CD8-positive, alpha-beta memory T cell (primary cell): ENCODE results near the gene ZNF408. TPM values are rescaled to one million over a fixed set of nuclear protein-coding genes. Genes with fewer than 3 reads are reported as not detected.
A peak's percentile ranks its signal among the peaks of the same experiment; 100 is the strongest.
"Not testable (repeated sequence)": the region's sequence is repeated elsewhere in the genome, so short reads cannot be mapped to it uniquely, and the experiment has no call there.

Experiments used
- CTCF ChIA-PET: fragments of 350-600 bp; sonication (Branson Sonifier 250); formaldehyde crosslinking; loops from one replicate; lab custom pipeline; 2021; ENCODE audit warnings: antibody characterized with exemption; lab: Charles Lee
- POLR2A ChIA-PET: fragments of 350-600 bp; sonication (Branson Sonifier 250); formaldehyde crosslinking; loops from one replicate; lab custom pipeline; 2021; ENCODE audit warnings: antibody characterized with exemption; lab: Charles Lee
- DNase-seq, 5 donors: peaks; one replicate each; pipeline versions ENCODE4 v3.0.0 to v3.0.0-alpha.2; 2020 to 2022; ENCODE audit warnings: mixed read lengths in 1 of 5
- H3K27ac ChIP-seq: one replicate; pipeline ENCODE4 v1.7.0; 2013; ENCODE audit warnings: low read depth, mild to moderate bottlenecking, low read length, moderate library complexity
- H3K27me3 ChIP-seq: 2 replicates; pipeline ENCODE4 v1.7.0; 2013; ENCODE audit warnings: low read length, mild to moderate bottlenecking; ENCODE audit not compliant: insufficient read depth, poor library complexity, severe bottlenecking
- H3K36me3 ChIP-seq: 2 replicates; pipeline ENCODE4 v1.7.0; 2013; ENCODE audit warnings: mild to moderate bottlenecking, low read length, moderate library complexity; ENCODE audit not compliant: insufficient read depth
- H3K4me1 ChIP-seq: 2 replicates; pipeline ENCODE4 v1.7.0; 2013; ENCODE audit warnings: mild to moderate bottlenecking, low read length, moderate library complexity; ENCODE audit not compliant: insufficient read depth
- H3K4me3 ChIP-seq: 2 replicates; pipeline ENCODE4 v1.7.0; 2013; ENCODE audit warnings: mild to moderate bottlenecking, low read length
- H3K9me3 ChIP-seq: 2 replicates; pipeline ENCODE4 v1.7.0; 2013; ENCODE audit warnings: mild to moderate bottlenecking, low read length
- H3K27ac Mint-ChIP-seq, 8 donors: one replicate each; pipeline ENCODE4 v1.8.0; 2020 to 2021; ENCODE audit warnings: mixed read lengths in 8 of 8, mild to moderate bottlenecking in 6 of 8, inconsistent platforms in 3 of 8, moderate library complexity in 3 of 8
- H3K27me3 Mint-ChIP-seq, 2 donors: one replicate each; pipeline ENCODE4 v1.8.0; 2020 to 2021; ENCODE audit warnings: mixed read lengths in 2 of 2, mild to moderate bottlenecking in 1 of 2, moderate library complexity in 1 of 2
- H3K36me3 Mint-ChIP-seq, 3 donors: one replicate each; pipeline ENCODE4 v1.8.0; 2020 to 2021; ENCODE audit warnings: mixed read lengths in 3 of 3, inconsistent platforms in 1 of 3, mild to moderate bottlenecking in 1 of 3
- H3K4me1 Mint-ChIP-seq, 3 donors: one replicate each; pipeline ENCODE4 v1.8.0; 2020 to 2021; ENCODE audit warnings: mixed read lengths in 3 of 3, inconsistent platforms in 1 of 3, mild to moderate bottlenecking in 1 of 3
- H3K4me3 Mint-ChIP-seq, 7 donors: one replicate each; pipeline ENCODE4 v1.8.0; 2020 to 2021; ENCODE audit warnings: mixed read lengths in 7 of 7, mild to moderate bottlenecking in 6 of 7, moderate library complexity in 4 of 7, inconsistent platforms in 2 of 7
- H3K9me3 Mint-ChIP-seq, 5 donors: one replicate each; pipeline ENCODE4 v1.8.0; 2020 to 2022; ENCODE audit warnings: mixed read lengths in 5 of 5, mild to moderate bottlenecking in 3 of 5, moderate library complexity in 2 of 5, inconsistent platforms in 1 of 5
- polyA plus RNA-seq: library from polyadenylated mRNA; unstranded; fragments of 300-500 nt; fragmentation: Illumina TruSeq; gene quantifications from one replicate; pipeline ENCODE4 v1.2.3, GENCODE V29; 2021
- total RNA-seq, 2 experiments: library from RNA; stranded (reverse); gene quantifications; one replicate each; pipeline ENCODE4 v1.2.3, GENCODE V29; 2021

ZNF408 gene
- total and polyA plus RNA-seq, 3 experiments from 2014 or later: 9.6 to 14.4 (median 13.2) TPM

DNA sequence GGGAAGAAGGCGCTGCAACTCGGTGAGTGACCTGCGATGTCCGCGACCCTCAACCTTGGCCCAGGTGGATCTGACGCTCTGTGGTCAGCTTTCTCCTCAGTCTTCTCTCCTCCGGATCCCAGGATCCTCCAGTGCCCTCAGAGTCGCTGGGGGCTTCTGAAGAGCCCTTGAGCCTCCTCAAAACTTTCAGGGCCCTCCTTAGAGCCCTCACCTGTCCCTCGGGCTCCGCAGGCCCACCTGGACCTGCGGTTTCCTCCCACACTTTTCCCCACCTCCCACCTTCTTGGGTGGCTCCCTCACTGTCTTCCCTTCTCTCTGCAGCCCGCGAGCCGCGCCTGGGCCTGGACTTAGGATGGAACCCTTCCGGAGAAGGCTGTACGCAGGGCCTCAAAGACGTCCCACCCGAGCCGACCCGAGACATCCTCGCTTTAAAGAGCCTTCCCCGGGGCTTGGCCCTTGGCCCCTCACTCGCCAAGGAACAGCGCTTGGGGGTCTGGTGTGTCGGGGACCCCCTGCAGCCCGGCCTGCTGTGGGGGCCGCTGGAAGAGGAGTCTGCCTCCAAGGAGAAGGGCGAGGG is 335 bp downstream of the ZNF408 start:
- H3K9me3 Mint-ChIP-seq: no peaks in the 10 kb centered on the region
- H3K4me1 Mint-ChIP-seq: peaks cover 42 to 67% (median 57%) of the 10 kb centered on the region in 3 donors
- no peaks in the 10 kb centered on the region for H3K27me3 ChIP-seq
- peak overlapping the region; percentile 78 to 98 (median 94) for H3K27ac Mint-ChIP-seq
- peaks cover 0 to 72% (median 7%) of the 10 kb centered on the region in 3 donors for H3K36me3 Mint-ChIP-seq
- H3K4me3 Mint-ChIP-seq: peak overlapping the region; percentile 95 to 100 (median 99)
- H3K9me3 ChIP-seq: no peaks in the 10 kb centered on the region
- POLR2A ChIA-PET: interaction anchor here (0.6 to 2.5 kb wide), 5 partner anchors 11 to 878 kb away, joined by 3 to 12 read pairs (median 3); partner anchors contain the start of genes HARBI1, KBTBD4 and NDUFS3
- CTCF ChIA-PET: interaction anchor here (0.8 to 3.2 kb wide), 5 partner anchors 9 to 349 kb away, joined by 3 to 10 read pairs (median 3); partner anchors contain the start of gene ATG13
- no peaks in the 10 kb centered on the region for H3K27me3 Mint-ChIP-seq
- peak overlapping the region; percentile 90 for H3K4me3 ChIP-seq
- no peak for DNase-seq
- peaks cover 51% of the 10 kb centered on the region for H3K4me1 ChIP-seq
- H3K27ac ChIP-seq: peak overlapping the region; percentile 92
- H3K36me3 ChIP-seq: peaks cover 28% of the 10 kb centered on the region

DNA sequence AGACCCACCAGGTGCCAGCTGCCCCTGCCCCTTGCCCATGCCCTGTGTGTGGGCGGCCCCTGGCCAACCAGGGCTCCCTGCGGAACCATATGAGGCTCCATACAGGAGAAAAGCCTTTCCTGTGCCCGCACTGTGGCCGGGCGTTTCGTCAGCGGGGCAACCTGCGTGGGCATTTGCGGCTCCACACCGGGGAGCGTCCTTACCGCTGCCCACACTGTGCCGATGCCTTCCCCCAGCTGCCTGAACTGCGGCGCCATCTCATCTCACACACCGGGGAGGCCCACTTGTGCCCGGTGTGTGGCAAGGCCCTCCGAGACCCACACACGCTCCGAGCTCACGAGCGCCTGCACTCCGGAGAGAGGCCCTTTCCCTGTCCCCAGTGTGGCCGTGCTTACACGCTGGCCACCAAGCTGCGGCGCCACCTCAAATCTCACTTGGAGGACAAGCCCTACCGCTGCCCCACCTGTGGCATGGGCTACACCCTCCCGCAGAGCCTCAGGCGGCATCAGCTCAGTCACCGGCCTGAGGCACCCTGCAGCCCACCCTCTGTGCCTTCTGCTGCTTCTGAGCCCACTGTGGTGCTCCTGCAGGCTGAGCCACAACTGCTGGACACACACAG is 4.3 kb downstream of the ZNF408 start:
- Histone ChIP-seq H3K9me3 (no peaks in the 10 kb centered on the region), H3K4me3 (no peak overlapping the region), H3K4me1 (peaks cover 21% of the 10 kb centered on the region), H3K27ac (no peak overlapping the region), H3K36me3 (peaks cover 34% of the 10 kb centered on the region), H3K27me3 (no peaks in the 10 kb centered on the region)
- no peak overlapping the region for H3K27ac Mint-ChIP-seq
- ChIA-PET CTCF (no interaction called here), POLR2A (no interaction called here)
- no peaks in the 10 kb centered on the region for H3K27me3 Mint-ChIP-seq
- no peak for DNase-seq
- H3K4me3 Mint-ChIP-seq: no peak overlapping the region
- no peaks in the 10 kb centered on the region for H3K9me3 Mint-ChIP-seq
- H3K4me1 Mint-ChIP-seq: peaks cover 25 to 32% (median 31%) of the 10 kb centered on the region in 3 donors
- H3K36me3 Mint-ChIP-seq: peaks cover 0 to 74% (median 8%) of the 10 kb centered on the region in 3 donors

DNA sequence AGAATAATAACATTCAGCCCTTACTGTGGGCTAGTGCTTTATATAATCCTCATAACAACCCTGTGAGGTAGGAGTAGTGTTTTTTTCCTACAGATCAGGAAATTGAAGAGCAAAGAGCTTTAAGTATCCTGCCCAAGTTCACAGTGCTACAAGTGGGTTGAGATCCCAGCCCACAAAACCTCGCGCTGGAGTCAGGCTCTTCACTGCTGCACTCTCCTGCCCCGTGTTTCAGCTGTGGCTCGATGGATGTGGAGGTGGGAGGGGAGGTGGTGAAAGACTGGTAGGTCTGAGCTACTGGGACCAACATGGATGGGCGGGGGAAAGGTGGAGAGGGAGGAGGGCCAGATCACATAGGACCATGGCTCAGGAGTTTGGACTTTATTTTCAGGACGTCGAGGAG is 6.1 kb downstream of the ZNF408 start:
- Mint-ChIP-seq H3K9me3 (no peaks in the 10 kb centered on the region), H3K27me3 (no peaks in the 10 kb centered on the region), H3K27ac (no peak overlapping the region), H3K36me3 (peaks cover 0 to 60% (median 8%) of the 10 kb centered on the region in 3 donors), H3K4me3 (no peak overlapping the region), H3K4me1 (peaks cover 16 to 17% (median 17%) of the 10 kb centered on the region in 3 donors)
- H3K4me1 ChIP-seq: peaks cover 13% of the 10 kb centered on the region
- ChIA-PET CTCF (no interaction called here), POLR2A (no interaction called here)
- no peaks in the 10 kb centered on the region for H3K27me3 ChIP-seq
- no peak overlapping the region for H3K27ac ChIP-seq
- H3K9me3 ChIP-seq: no peaks in the 10 kb centered on the region
- H3K4me3 ChIP-seq: no peak overlapping the region
- H3K36me3 ChIP-seq: peaks cover 34% of the 10 kb centered on the region
- no peak for DNase-seq

DNA sequence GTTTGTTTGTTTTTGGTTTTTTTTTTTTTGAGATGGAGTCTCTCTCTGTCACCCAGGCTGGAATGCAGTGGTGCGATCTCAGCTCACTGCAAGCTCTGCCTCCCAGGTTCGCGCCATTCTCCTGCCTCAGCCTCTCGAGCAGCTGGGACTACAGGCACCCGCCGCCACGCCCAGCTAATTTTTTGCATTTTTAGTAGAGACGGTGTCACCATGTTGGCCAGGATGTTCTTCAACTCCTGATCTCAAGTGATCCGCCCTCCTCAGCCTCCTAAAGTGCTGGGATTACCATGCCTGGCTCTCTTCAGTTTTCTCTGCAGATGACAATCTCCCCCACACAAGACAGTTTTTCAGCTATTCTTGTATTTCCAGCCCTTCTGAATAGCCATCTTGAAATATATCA is 8.5 kb downstream of the ZNF408 start:
- CTCF ChIA-PET: interaction anchor here (0.7 kb wide), 1 partner anchor 466 kb away, joined by 3 read pairs; no protein-coding TSS in a partner anchor
- H3K4me3 Mint-ChIP-seq, H3K27me3 ChIP-seq, DNase-seq, H3K27ac ChIP-seq, H3K27me3 Mint-ChIP-seq, H3K9me3 ChIP-seq, POLR2A ChIA-PET, H3K4me3 ChIP-seq, H3K9me3 Mint-ChIP-seq, H3K4me1 Mint-ChIP-seq, H3K4me1 ChIP-seq: not testable (repeated sequence)
- H3K36me3 ChIP-seq: peaks cover 17% of the 10 kb centered on the region
- peak overlapping the region in 2 of 8 donors; percentile 16 to 43 for H3K27ac Mint-ChIP-seq
- peaks cover 0 to 40% (median 7%) of the 10 kb centered on the region in 3 donors for H3K36me3 Mint-ChIP-seq

DNA sequence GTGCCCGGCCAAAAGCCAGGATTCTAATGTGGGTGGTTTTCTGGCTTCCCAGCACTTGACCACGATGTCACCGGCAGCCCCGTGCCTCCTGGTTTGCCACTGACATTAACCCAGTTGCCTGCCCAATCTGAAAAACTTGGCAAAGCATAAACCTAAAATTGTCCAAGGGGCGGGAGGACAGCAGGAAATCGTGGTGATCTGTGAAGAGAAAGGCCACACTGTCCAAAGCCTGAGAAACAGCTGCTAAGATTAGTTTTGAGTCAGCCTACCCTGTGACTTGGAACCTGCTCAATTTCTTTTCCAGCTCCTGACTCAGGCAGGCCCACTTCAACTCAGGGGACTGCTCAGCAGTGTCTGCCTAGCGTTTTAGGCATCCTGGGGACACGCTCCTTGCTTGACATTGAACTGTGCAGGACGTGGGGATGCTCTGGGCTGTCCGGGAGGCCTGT is 10.0 kb downstream of the ZNF408 start:
- no peak overlapping the region for H3K27ac Mint-ChIP-seq
- CTCF ChIA-PET: interaction anchor here (1.2 kb wide), 1 partner anchor 29 kb away, joined by 3 read pairs; no protein-coding TSS in a partner anchor

DNA sequence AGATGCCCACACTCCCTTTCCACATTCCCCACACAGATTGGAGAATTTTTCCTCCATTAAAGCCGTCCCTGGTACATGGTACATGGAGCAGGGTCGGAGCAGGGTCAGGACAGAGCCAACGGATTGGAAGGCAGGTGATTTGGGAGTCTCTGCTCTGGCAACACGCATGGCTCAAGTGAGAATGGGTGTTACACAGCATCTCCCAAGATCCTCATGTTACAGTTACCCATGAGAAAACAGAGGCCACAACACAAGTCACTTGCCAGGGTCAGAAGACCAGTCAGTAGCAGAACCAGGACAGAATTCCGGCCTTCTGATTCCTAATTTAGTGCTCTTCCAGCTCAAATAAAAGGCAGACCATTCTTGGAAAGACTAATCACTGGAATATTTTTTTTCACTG is 10.5 kb downstream of the ZNF408 start:
- Mint-ChIP-seq H3K4me3 (no peak overlapping the region), H3K36me3 (peaks cover 0 to 21% (median 3%) of the 10 kb centered on the region in 3 donors), H3K9me3 (no peaks in the 10 kb centered on the region), H3K4me1 (peaks cover 0 to 6% (median 0%) of the 10 kb centered on the region in 3 donors), H3K27me3 (no peaks in the 10 kb centered on the region), H3K27ac (no peak overlapping the region)
- CTCF ChIA-PET: interaction anchor here (1.2 kb wide), 1 partner anchor 30 kb away, joined by 3 read pairs; no protein-coding TSS in a partner anchor
- H3K27ac ChIP-seq: no peak overlapping the region
- no peaks in the 10 kb centered on the region for H3K27me3 ChIP-seq
- POLR2A ChIA-PET: no interaction called here
- peaks cover 6% of the 10 kb centered on the region for H3K36me3 ChIP-seq
- DNase-seq: no peak
- H3K9me3 ChIP-seq: no peaks in the 10 kb centered on the region
- H3K4me1 ChIP-seq: no peaks in the 10 kb centered on the region
- H3K4me3 ChIP-seq: no peak overlapping the region

More for the DNA sequence above, 10.0 kb downstream of the ZNF408 start:
- Mint-ChIP-seq H3K9me3 (no peaks in the 10 kb centered on the region), H3K27me3 (no peaks in the 10 kb centered on the region), H3K4me1 (peaks cover 0 to 6% (median 0%) of the 10 kb centered on the region in 3 donors), H3K36me3 (peaks cover 0 to 25% (median 6%) of the 10 kb centered on the region in 3 donors), H3K4me3 (no peak overlapping the region)
- no peak for DNase-seq
- Histone ChIP-seq H3K4me1 (no peaks in the 10 kb centered on the region), H3K36me3 (peaks cover 8% of the 10 kb centered on the region), H3K9me3 (no peaks in the 10 kb centered on the region), H3K27me3 (no peaks in the 10 kb centered on the region), H3K4me3 (no peak overlapping the region), H3K27ac (no peak overlapping the region)
- POLR2A ChIA-PET: no interaction called here

DNA sequence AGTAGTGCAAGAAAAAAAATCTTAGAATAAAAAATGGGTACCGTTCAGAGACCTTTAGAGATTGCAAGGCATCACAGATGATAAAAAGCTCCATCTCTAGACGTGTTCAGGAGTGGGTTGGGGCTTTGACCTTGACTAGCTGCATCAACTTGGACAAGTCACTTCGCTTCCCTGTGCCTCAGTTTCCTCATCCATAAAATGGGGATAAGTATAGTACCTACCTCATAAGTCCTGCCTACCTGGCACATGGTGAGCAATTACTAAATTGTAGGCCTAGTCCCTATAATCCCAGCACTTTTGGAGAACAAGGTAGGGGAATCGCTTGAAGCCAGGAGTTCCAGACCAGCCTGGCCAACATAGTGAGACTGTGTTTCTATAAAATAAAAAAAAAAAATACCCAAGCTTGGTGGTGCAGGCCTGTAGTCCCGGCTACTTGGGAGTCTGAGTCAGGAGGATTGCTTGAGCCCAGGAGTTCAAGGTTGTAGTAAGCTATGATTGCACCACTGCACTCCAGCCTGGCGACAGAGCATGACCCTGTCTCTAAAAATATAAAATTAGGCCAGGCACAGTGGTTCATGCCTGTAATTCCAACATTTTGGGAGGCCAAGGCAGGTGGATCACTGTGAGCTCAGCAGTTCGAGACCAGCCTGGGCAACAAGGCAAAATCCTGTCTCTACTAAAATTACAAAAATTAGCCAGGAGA is 12.2 kb downstream of the ZNF408 start:
- no peak overlapping the region for H3K4me3 ChIP-seq
- no peaks in the 10 kb centered on the region for H3K27me3 ChIP-seq
- Mint-ChIP-seq H3K4me1 (peaks cover 0 to under 1% (median 0%) of the 10 kb centered on the region in 3 donors), H3K36me3 (peaks cover 0 to 5% (median 3%) of the 10 kb centered on the region in 3 donors), H3K9me3 (no peaks in the 10 kb centered on the region), H3K27ac (no peak overlapping the region), H3K27me3 (no peaks in the 10 kb centered on the region), H3K4me3 (no peak overlapping the region)
- no peaks in the 10 kb centered on the region for H3K36me3 ChIP-seq
- H3K4me1 ChIP-seq: peaks cover under 1% of the 10 kb centered on the region
- ChIA-PET CTCF (no interaction called here), POLR2A (no interaction called here)
- H3K27ac ChIP-seq: no peak overlapping the region
- H3K9me3 ChIP-seq: no peaks in the 10 kb centered on the region
- no peak for DNase-seq

DNA sequence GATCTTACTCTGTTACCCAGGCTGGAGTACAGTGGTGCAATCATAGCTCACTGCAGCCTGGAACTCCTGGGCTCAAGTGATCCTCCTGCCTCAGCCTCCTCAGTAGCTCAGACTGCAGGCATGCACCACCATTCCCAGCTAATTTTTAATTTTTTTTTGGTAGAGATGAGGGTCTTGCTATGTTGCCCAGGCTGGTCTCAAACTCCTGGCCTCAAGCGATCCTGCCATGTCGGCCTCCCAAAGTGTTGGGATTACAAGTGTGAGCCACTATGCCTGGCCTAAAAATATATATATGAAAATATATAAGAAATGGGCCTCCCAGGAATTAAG is 17.0 kb downstream of the ZNF408 start:
- H3K27ac ChIP-seq, H3K4me1 Mint-ChIP-seq, H3K27ac Mint-ChIP-seq, CTCF ChIA-PET, H3K9me3 Mint-ChIP-seq, H3K4me3 ChIP-seq, H3K9me3 ChIP-seq, DNase-seq, H3K27me3 Mint-ChIP-seq, POLR2A ChIA-PET, H3K4me1 ChIP-seq, H3K36me3 Mint-ChIP-seq, H3K36me3 ChIP-seq, H3K4me3 Mint-ChIP-seq, H3K27me3 ChIP-seq: not testable (repeated sequence)
